HG03064 (cell line): ENCODE results near the gene LAMTOR5.

Source experiments
- ATAC-seq: cut with Tn5 transposase; IDR thresholded peaks from one replicate; pipeline ENCODE4 v1.9.1; 2021; ENCODE audit warnings: low read depth; ENCODE audit not compliant: unreplicated experiment

The LAMTOR5 gene

GRCh38 chr1:110390692-110391245 is 16.7 kb downstream of the LAMTOR5 start, which contains the start of gene SLC16A4:
Gene SLC16A4 (minus strand): TSS chr1:110391026. CDS start chr1:110389323, 1,703 bp downstream.
- ATAC-seq = no peak

- no peak for ATAC-seq
Measured at GRCh38 chr1:110390096-110390495, 17.4 kb downstream of the LAMTOR5 start.

- no peak for ATAC-seq
Measured at GRCh38 chr1:110387048-110387754, 20.3 kb downstream of the LAMTOR5 start.

- no peak for ATAC-seq
Measured at GRCh38 chr1:110385369-110385768, 22.1 kb downstream of the LAMTOR5 start.

GRCh38 chr1:110384581-110385321 is 22.7 kb downstream of the LAMTOR5 start:
- ATAC-seq = peak; percentile 71

GRCh38 chr1:110383251-110383990 is 24.1 kb downstream of the LAMTOR5 start:
- no peak for ATAC-seq

GRCh38 chr1:110380672-110381283 is 26.7 kb downstream of the LAMTOR5 start:
- ATAC-seq = no peak

GRCh38 chr1:110375490-110375889 is 32.0 kb downstream of the LAMTOR5 start:
- no peak for ATAC-seq

GRCh38 chr1:110370827-110371226 is 36.7 kb downstream of the LAMTOR5 start:
- ATAC-seq = no peak

- ATAC-seq = no peak
Measured at GRCh38 chr1:110364221-110364620, 43.3 kb downstream of the LAMTOR5 start.

GRCh38 chr1:110361856-110362255 is 45.6 kb downstream of the LAMTOR5 start:
- ATAC-seq = no peak

GRCh38 chr1:110360431-110360830 is 47.1 kb downstream of the LAMTOR5 start:
- no peak for ATAC-seq

- no peak for ATAC-seq
Measured at GRCh38 chr1:110356379-110356778, 51.1 kb downstream of the LAMTOR5 start.

GRCh38 chr1:110355321-110355720 is 52.2 kb downstream of the LAMTOR5 start:
- ATAC-seq = no peak
